GM21723 (cell line): Measurements from ENCODE around the gene MID1IP1.

ENCODE experiments used
- ATAC-seq: cut with Tn5 transposase; IDR thresholded peaks from one replicate; pipeline ENCODE4 v1.9.1; 2021; ENCODE audit warnings: mild to moderate bottlenecking, moderate library complexity; ENCODE audit not compliant: unreplicated experiment

The MID1IP1 gene

DNA sequence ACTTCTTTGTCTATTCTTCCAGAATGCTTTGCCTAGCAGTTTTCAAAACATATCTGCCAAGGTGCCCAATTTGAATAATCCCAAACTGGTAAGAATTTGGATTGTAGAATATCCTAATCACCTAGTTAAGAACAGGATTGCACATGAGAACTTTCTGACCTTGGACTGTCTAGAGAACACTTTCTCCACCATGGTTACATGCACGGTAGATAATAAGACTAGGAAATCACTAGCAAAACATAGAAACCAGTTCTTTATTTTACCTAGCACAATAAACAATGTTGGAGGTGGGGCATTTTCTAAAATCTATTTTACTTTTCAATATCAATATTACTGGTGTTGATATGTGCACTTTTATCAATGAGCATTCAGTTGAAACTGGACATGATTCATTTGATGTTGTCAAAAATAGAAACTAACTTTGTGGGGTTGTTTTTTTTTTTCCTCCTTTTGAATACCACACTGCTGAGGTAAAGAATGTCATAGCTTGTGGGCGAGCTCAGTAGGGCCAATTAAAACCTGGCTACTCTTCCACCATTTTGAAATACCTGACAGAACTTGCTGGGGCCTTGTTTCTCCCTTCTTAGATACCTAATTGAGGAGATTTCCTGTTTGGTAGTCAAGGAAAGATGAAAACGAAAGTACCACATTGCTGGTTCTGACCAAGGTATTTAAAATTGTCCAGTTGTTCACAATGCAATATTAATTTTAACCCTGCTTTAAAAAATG, 10.4 kb downstream of the MID1IP1 start:
- ATAC-seq: no peak

DNA sequence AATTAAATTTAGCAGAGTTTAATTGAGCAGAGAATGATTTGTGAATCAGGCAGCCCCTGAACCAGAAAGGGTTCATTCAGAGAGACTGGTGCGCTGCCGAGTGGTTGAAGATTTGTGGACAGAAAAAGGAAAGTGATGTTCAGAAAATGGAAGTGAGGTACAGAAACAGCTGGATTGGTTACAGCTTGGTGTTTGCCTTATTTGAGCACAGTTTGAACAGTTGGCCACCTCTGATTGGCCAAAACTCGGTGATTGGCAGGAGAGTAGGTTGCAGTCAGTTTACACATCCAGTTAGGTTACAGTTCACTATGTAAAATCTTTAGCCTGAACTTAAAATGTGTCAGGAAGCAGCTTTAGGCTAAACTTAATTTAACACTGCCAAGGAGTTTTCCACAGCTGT, 14.9 kb downstream of the MID1IP1 start:
- no peak for ATAC-seq

DNA sequence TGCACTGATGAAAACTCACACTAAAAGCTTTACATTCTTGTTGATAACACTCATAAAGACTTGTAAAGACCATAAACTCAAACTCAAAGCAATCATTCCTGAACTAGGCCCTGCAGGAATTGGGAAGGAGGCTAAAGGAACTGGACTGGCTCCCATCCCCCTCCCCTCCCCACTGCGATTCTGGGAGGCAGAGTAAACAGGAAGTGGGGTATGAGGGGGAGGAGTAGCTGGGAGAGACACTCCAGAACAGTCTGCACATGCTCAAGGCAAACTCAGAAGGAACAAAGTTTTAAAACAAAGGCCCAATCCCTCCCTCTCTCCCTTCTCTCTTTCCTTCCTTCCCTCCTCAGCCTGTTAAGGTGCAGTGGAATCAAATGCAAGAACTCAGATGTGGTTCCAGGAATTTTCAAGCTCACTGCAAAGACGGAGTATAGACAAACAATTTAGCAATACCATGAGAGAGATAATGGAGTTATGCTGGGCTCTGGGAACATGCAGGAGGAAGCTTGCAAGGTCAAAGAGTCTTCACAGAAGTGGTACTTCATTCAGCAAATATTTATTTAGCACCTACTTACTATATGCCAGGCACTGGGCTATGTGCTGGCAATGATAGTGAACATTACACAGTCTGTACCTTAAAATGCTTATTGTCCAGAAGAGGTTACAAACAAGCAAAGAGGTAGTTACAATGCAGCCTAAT, 15.9 kb downstream of the MID1IP1 start:
- no peak for ATAC-seq

DNA sequence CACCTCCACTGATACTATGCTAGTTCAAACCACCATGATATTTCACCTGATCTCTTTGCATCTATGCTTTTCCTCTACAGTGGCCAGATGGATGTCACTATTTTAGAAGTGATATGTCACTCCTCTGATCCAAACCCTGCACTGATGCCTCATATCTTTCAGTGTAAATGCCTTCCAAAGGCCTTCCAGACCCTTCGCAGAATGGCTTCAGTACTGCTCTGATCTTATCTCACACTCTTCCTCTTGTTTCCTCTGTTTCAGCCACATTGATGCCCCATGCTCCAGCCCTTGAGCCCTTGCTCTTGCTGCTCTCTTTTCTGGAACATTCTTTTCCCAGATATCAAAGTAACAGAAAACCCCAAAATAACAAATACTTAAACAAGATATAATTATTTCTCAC, 17.9 kb downstream of the MID1IP1 start:
- ATAC-seq: no peak

DNA sequence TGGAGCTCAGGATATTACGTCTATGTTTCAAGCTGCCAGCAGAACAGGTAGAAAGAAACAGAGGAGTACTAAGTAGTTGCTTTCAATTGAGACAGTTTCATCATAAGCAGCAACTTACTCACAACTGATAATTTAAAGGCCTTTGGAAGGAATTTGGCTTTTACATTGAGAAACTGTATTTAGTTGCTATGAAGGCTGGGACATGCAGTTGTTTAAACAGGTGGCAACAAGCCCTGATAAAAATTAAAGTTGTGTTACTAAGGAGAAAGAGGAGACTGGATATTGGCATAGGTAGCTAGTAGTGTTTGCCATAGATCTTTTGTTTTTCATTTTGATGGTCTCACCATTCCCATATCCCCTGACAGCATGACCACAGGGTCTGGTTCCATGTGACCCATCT, 18.4 kb downstream of the MID1IP1 start:
- ATAC-seq: no peak

DNA sequence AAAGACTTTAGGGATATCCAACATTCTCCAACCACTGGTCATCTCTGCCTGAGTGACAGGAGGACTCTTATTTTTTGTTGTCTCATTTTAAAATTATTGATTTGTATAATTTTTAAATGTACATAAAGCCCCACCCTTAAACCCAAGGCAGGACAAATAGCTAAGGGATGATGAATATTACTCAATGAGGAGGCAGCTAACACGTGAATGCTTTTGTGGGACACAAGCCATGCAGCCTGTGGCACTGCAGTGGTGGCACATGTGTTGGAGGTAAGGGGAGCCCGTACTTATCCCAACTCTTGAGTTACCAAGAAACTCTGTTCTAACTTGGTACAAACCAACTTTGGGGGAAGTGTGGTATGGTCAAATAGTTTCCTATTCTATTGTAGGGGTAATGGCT, 19.5 kb downstream of the MID1IP1 start:
- no peak for ATAC-seq

DNA sequence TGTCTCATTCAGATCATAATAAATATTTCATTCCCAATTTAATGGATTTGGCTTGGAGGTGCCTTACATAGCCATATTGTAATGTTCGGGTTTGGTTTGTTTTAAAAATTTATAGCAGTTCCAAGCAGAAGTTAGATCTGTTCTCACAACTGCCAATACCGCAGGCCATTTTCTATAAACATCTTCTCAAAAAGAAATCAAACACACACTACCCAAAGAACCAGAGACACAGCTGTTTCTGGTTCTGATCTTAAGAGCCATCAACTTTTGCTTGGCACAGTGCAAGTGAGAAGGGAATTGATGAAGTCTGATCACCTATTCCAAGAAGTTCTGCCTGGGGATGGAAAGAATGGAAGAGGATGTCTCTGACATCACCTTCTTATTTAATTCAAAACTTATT, 22.9 kb downstream of the MID1IP1 start:
- no peak for ATAC-seq

DNA sequence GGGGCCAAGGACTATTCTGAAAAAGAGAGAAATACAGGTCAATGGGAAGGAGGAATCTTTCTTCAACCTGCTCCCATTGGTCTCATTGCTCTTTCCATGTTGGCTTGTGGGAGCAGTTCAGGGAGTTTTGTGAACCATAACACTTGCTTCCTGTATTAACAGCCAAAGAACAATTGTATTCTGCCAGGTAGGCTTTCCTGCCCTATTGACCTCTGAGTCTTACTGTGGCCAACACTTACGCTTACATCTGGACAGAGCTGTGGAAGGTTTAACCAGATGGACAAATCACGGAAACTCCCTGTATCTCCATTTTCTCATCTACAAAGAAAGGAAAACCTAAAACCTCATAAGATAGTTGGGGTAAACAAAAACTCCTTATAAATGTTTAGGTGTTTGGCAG, 30.7 kb downstream of the MID1IP1 start:
- no peak for ATAC-seq

DNA sequence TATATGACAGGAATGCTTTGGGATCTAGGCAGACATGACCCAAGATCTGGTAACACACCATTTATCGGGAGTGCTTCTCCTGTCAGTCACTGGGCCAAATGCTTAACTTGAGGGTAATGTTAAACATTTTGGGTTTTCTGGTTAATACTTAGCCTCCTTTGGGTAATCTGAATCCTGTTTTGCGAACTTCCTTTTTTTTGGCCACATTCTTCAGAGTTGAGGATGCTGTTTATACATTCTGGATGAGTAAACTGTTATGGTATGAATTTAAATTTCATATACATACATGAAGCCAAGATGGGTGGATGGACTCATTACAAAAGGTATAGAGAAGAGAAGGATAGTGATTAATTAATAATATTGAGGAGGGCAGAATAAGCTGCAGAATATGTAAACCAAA, 36.1 kb downstream of the MID1IP1 start:
- no peak for ATAC-seq

DNA sequence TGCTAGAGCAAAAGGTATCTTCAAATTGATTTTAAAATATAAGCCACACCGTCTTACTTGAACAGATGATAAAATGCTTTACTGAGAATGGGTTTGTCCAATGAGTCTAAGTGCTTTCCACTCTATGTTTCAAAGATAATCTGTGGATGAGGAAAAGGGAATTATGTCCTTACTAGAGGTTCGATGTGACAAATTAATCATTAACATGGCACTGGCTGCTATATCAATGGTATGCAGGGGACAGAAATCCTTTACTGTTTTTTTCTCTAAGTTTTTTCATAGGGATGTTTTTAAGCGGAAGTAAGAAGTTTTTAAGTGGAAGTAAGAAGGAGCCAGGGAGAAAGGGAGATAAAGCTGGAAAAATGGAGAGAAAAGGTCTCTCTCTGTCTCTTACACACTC, 38.0 kb downstream of the MID1IP1 start:
- ATAC-seq: no peak

DNA sequence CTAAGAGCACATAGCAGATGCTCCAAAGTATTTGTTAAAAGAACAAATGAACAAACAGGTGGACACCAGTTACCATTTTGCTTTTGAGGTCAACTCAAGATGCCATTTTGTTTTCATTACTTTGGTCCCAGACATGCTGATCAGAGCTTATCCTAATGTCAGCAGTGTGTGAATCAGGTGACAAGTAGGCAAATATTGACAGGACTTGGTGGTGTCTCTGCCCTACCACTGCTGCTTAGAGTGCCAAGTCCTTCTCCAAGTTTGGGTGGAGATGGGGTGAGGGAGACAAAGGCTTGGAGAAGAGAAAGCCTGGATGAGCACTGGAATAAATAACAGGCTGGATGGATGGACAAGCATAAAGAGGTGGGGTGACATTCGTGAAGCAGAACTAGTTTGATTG, 38.7 kb downstream of the MID1IP1 start:
- ATAC-seq: no peak

DNA sequence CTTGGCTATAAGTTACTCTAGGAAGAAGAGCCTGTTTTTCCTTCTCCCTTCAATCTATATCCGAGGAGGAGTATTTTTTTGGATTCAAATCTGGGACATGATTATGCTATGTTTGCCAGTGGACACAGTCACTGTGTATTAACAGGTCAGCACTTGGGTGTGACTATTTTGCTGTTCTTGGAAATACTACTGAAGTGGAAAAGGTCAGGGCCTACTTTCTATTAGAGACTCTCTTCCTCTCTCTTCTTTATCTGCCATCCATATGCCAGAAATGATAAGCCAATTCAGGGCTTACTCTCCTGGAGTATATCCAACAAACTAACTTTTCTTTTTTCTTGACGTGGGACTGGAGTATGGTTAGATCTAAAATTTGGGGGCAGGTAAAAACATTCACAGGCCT, 40.5 kb downstream of the MID1IP1 start:
- ATAC-seq: no peak

DNA sequence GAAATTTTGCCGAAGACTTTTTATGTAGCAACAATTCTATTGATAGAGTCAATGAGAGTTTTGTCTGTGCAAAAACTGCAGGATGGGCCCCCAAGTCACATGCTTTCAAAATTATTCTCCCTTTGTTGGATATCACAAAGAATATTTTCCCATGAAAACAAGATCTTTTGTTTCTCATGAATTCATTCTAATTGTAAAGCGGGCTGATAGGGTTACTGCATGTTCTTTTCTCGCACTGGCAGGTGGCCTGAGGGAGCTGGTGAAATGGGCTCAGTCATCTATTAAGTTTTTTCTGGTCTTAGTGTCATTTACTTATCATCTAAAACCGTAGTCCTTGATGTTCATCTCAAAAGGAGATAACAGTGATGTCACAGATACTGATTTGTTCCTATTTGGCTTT, 44.2 kb downstream of the MID1IP1 start:
- ATAC-seq: no peak

DNA sequence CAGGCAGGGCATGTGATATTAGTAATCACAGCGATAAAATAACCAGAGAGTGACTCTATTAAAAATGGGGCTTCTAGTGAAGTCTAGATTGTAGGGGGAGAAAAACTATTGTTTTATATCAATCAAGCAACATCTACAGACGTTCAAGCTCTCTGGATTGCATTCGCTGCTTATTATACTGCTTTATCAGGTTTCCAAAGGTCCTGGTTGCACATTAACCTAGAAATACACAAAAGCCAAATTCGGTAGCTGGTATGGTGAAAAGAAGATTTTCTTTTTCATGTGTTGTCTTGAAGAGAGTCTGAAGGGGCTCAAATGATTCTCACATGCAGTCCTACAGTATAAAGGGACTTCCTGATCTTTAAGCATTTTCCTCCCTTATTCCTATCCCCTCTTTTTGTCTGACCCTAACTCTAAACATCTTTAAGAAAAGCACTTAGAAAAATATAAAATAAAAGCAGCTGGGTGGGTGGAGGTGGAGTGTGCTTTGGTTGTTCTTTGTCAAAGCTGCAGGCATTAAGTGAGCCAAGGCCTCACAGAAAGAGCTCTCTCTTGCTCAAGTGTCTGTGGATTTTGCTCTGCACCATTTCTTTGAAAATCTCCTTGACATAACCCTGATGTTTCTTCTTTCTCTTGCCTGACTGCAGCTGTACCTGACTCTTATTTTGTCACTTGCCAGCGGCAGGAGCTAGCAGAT, 46.1 kb downstream of the MID1IP1 start:
- no peak for ATAC-seq

DNA sequence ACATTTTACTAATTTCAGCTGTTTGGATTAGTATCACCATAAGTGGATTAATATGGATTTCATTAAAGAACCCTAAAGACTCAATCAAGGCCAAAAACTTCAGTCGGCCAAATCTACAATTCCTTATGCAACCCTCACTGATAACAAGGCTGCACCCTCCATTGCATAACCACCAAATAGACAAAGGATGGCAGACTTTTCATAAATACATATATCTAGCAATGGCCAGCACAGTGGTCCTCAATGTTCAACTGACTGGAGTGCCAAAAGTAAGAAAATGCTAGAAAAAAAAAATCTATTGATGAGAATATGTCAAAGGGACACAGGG, 46.6 kb downstream of the MID1IP1 start:
- ATAC-seq: no peak

DNA sequence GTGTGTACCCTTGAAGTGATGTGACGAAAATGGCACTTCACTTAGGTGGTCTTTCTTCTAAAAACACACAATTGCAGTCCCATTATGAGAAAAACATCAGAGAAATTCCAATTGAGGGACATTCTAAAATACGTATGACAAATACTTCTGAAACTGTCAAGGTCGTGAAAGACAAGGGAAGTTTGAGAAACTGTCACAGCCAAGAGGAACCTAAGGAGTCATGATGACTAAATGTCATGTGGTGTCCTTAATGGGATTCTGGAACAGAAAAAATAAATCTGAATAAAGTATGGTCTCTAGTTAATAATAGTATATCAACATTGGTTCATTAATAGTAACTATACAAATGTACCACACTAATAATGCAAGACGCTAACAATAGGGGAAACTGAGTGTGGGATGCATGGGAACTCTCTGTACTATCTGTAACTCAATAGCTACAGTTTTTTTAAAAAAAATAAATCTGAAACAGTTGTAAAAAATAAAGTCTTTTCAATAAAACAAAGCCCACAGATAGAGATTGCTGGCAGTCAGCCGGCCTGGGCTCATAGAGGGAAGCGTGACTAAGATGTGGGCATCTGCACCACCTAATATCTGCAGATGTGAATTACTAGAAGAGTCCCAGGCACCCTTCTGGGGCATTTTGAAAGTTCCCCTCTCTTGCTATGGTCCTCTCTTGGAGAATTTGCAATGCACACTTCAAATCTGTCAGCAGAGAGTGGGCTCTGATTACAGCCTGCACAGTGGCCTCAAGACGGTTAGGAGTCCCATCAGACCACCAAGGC, 47.6 kb downstream of the MID1IP1 start:
- no peak for ATAC-seq

DNA sequence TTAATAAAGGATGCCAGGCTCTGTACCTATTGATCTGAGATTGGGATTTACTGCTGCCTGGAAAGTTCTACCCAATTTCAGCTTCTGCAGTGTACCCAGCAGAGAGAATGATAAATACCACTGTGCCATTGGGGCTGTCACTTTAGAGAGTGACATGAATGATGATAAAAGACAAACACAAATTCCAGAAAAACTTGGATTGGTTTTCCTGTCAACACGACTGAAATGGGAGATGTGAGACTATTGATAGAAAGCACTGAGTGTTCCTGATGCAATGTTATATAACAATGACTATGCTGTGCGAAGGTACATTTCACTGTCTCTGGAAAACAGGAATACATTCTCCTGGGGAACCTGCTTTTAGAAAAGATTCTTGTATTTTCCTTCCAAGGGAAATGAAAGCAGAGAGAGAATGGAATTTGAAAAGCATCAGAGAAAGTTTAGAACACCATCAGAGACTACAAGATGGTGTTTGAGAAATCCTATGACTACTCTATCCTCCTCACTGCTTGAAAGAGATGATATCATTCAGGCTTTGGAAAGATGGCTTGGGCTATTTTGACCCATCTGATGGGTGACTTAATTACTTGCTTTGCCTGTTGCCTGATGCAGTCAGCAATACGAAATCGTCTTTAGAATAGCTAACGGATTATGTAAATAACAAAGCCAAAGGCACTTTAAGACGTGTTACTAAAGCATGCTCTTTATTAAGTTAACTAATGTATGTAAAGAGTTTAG, 49.7 kb downstream of the MID1IP1 start:
- no peak for ATAC-seq

DNA sequence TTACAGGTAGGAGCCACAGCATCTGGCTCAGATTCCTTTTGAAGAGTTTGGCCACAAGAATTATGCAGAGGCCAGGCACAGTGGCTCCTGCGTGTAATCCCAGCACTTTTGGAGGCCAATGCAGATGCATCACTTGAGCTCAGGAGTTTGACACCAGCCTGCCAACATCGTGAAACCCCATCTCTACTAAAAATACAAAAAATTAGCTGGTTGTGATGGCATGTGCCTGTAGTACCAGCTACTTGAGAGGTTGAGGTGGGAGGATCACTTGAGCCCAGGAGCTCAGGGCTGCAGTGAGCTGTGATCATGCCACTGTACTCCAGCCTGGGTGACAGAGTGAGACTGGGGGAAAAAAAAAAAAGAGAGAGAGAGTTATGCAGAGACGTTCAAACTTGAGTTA, 53.0 kb downstream of the MID1IP1 start:
- ATAC-seq: no peak
